Subcutaneous abdominal adipose tissue (tissue), 5 donors: Measurements from ENCODE around the gene ERAP2.

Experiments
- H3K27ac ChIP-seq: one replicate; pipeline ENCODE4 v1.7.0; 2013; ENCODE audit warnings: low read depth, mild to moderate bottlenecking, inconsistent platforms, low read length, moderate library complexity
- H3K27me3 ChIP-seq, 5 donors: one replicate each; pipeline ENCODE4 v1.7.0; 2013; ENCODE audit warnings: low read length in 5 of 5, inconsistent platforms in 1 of 5; ENCODE audit not compliant: control insufficient read depth in 5 of 5, insufficient read depth in 4 of 5
- H3K36me3 ChIP-seq, 5 donors: one replicate each; pipeline ENCODE4 v1.7.0; 2013; ENCODE audit warnings: low read length in 5 of 5; ENCODE audit not compliant: control insufficient read depth in 5 of 5, insufficient read depth in 5 of 5
- H3K4me1 ChIP-seq, 5 donors: one replicate each; pipeline ENCODE4 v1.7.0; 2013; ENCODE audit warnings: low read length in 5 of 5, mild to moderate bottlenecking in 3 of 5, moderate library complexity in 1 of 5; ENCODE audit not compliant: control insufficient read depth in 5 of 5, insufficient read depth in 5 of 5
- H3K4me3 ChIP-seq, 5 donors: one replicate each; pipeline ENCODE4 v1.7.0; 2013; ENCODE audit warnings: low read length in 5 of 5, low read depth in 1 of 5
- H3K9ac ChIP-seq, 5 donors: one replicate each; pipeline ENCODE4 v1.7.0; 2013; ENCODE audit warnings: low read length in 5 of 5, mild to moderate bottlenecking in 4 of 5, moderate library complexity in 3 of 5
- H3K9me3 ChIP-seq, 5 donors: one replicate each; pipeline ENCODE4 v1.7.0; 2013; ENCODE audit warnings: low read length in 5 of 5; ENCODE audit not compliant: control insufficient read depth in 5 of 5
- donor health status: healthy.
- donor health status: healthy.
- donor health status: healthy.
- donor health status: healthy.
- donor health status: healthy.

The ERAP2 gene

GRCh38 chr5:96885518-96886338 is 9.4 kb downstream of the ERAP2 start:
- H3K4me3 ChIP-seq: no peak overlapping the region
- H3K27ac ChIP-seq: no peak overlapping the region
- no peaks in the 10 kb centered on the region for H3K27me3 ChIP-seq
- peaks cover 0 to 32% (median 20%) of the 10 kb centered on the region in 5 donors for H3K4me1 ChIP-seq
- no peak overlapping the region for H3K9ac ChIP-seq
- H3K9me3 ChIP-seq: no peaks in the 10 kb centered on the region
- H3K36me3 ChIP-seq: peaks cover 6 to 41% (median 19%) of the 10 kb centered on the region in 5 donors

DNA sequence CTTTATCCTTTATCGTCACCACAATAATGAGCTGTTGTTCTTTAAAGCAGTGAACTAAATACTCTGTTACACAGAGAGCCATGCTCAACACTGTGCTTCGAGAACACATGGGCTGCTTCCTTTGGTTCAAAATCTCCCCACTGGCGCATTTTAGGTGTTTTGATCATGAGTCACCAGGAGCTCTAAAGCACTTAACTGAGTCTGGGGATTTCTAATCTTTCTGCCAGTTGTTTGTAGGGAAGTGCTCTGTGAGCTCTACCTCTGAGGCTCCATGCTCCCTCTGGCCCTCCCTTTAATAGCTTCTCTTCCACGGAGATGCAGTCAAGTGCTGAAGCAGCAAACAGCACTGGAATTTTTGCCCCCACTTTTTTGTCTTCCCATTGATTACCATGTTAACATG is 17.0 kb downstream of the ERAP2 start:
- no peak overlapping the region for H3K27ac ChIP-seq
- peaks cover 0 to 6% (median 2%) of the 10 kb centered on the region in 5 donors for H3K4me1 ChIP-seq
- H3K9me3 ChIP-seq: no peaks in the 10 kb centered on the region
- no peaks in the 10 kb centered on the region for H3K27me3 ChIP-seq
- H3K4me3 ChIP-seq: no peak overlapping the region
- H3K9ac ChIP-seq: no peak overlapping the region
- peaks cover 21 to 43% (median 29%) of the 10 kb centered on the region in 5 donors for H3K36me3 ChIP-seq

DNA sequence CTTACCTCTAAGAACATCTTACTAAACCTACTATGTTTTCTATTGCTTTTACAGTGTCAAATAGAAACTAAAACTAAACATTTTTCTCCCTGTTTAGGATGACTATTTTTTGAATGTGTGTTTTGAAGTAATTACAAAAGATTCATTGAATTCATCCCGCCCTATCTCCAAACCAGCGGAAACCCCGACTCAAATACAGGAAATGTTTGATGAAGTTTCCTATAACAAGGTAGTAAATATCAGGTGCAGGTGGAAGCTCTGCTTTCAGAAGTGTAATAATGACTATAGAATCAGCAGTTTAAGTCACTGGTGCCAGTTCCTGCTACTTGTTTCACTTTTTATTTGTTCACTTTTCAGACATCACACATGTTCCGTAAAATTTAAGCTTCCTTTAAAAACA is 20.0 kb downstream of the ERAP2 start:
- H3K27ac ChIP-seq: no peak overlapping the region

GRCh38 chr5:96896806-96897205 is 20.5 kb downstream of the ERAP2 start:
- no peaks in the 10 kb centered on the region for H3K27me3 ChIP-seq
- H3K27ac ChIP-seq: no peak overlapping the region
- H3K9ac ChIP-seq: no peak overlapping the region
- peak overlapping the region in 2 of 5 donors; percentile 17 to 44 for H3K4me3 ChIP-seq
- H3K36me3 ChIP-seq: peaks cover 26 to 43% (median 30%) of the 10 kb centered on the region in 5 donors
- peaks cover 0 to 6% (median 2%) of the 10 kb centered on the region in 5 donors for H3K4me1 ChIP-seq
- H3K9me3 ChIP-seq: no peaks in the 10 kb centered on the region

More for the DNA sequence above, 20.0 kb downstream of the ERAP2 start:
- peak overlapping the region in 2 of 5 donors; percentile 17 to 44 for H3K4me3 ChIP-seq
- H3K27me3 ChIP-seq: no peaks in the 10 kb centered on the region
- peaks cover 0 to 6% (median 2%) of the 10 kb centered on the region in 5 donors for H3K4me1 ChIP-seq
- H3K36me3 ChIP-seq: peaks cover 22 to 42% (median 31%) of the 10 kb centered on the region in 5 donors
- H3K9ac ChIP-seq: peak overlapping the region in 1 of 5 donors; percentile 24
- no peaks in the 10 kb centered on the region for H3K9me3 ChIP-seq

DNA sequence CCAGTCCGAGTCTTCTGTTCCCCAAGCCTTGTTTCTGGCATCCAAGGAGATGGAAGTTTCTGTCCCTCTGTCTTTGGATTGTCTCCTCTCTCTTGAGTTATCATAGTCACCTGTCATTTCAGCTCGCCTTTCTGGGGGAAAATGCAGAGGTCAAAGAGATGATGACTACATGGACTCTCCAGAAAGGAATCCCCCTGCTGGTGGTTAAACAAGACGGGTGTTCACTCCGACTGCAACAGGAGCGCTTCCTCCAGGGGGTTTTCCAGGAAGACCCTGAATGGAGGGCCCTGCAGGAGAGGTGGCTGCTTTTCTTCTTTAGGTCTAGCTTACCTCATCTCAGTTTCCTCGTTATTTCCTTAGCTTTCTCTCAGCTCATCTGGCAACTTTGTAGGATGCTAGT is 25.1 kb downstream of the ERAP2 start:
- Histone ChIP-seq H3K4me1 (peaks cover 0 to 9% (median 2%) of the 10 kb centered on the region in 5 donors), H3K27ac (no peak overlapping the region), H3K4me3 (no peak overlapping the region), H3K36me3 (peaks cover 23 to 35% (median 30%) of the 10 kb centered on the region in 5 donors), H3K9me3 (no peaks in the 10 kb centered on the region), H3K9ac (no peak overlapping the region), H3K27me3 (no peaks in the 10 kb centered on the region)

GRCh38 chr5:96901841-96902240 is 25.5 kb downstream of the ERAP2 start:
- H3K4me3 ChIP-seq: no peak overlapping the region
- H3K36me3 ChIP-seq: peaks cover 21 to 35% (median 27%) of the 10 kb centered on the region in 5 donors
- no peaks in the 10 kb centered on the region for H3K9me3 ChIP-seq
- H3K4me1 ChIP-seq: peaks cover 0 to 9% (median under 1%) of the 10 kb centered on the region in 5 donors
- H3K27ac ChIP-seq: no peak overlapping the region
- no peak overlapping the region for H3K9ac ChIP-seq
- no peaks in the 10 kb centered on the region for H3K27me3 ChIP-seq

- H3K4me3 ChIP-seq: no peak overlapping the region
- no peaks in the 10 kb centered on the region for H3K9me3 ChIP-seq
- no peak overlapping the region for H3K9ac ChIP-seq
- peaks cover 0 to 9% (median 0%) of the 10 kb centered on the region in 5 donors for H3K4me1 ChIP-seq
- H3K27me3 ChIP-seq: no peaks in the 10 kb centered on the region
- no peak overlapping the region for H3K27ac ChIP-seq
- H3K36me3 ChIP-seq: peaks cover 18 to 35% (median 28%) of the 10 kb centered on the region in 5 donors
Observed at GRCh38 chr5:96902876-96903275, 26.6 kb downstream of the ERAP2 start.

- no peaks in the 10 kb centered on the region for H3K9me3 ChIP-seq
- H3K9ac ChIP-seq: no peak overlapping the region
- H3K36me3 ChIP-seq: peaks cover 18 to 35% (median 30%) of the 10 kb centered on the region in 5 donors
- no peak overlapping the region for H3K27ac ChIP-seq
- H3K27me3 ChIP-seq: no peaks in the 10 kb centered on the region
- H3K4me3 ChIP-seq: no peak overlapping the region
- H3K4me1 ChIP-seq: peaks cover 0 to 9% (median 0%) of the 10 kb centered on the region in 5 donors
Observed at GRCh38 chr5:96903300-96903699, 27.0 kb downstream of the ERAP2 start.

- Histone ChIP-seq H3K27ac (no peak overlapping the region), H3K4me1 (peaks cover 0 to 9% (median 0%) of the 10 kb centered on the region in 5 donors), H3K27me3 (no peaks in the 10 kb centered on the region), H3K36me3 (peaks cover 18 to 38% (median 32%) of the 10 kb centered on the region in 5 donors), H3K4me3 (no peak overlapping the region), H3K9ac (no peak overlapping the region), H3K9me3 (no peaks in the 10 kb centered on the region)
Observed at GRCh38 chr5:96904054-96904931, 28.0 kb downstream of the ERAP2 start.
